Astrocyte (in vitro differentiated cells and primary cell): Measurements from ENCODE around the gene UGT1A6. TPM values are rescaled to one million over a fixed set of nuclear protein-coding genes. Genes with fewer than 3 reads are reported as not detected.

Source experiments
- DNase-seq: peaks from one replicate; pipeline ENCODE4 v3.0.0-alpha.2; 2010; ENCODE audit warnings: low read depth
- FAIRE-seq: peaks from 2 replicates; lab custom pipeline; 2011; peaks lifted over from hg19 to GRCh38; lab: Jason Lieb, UNC
- H2AFZ ChIP-seq: 2 replicates; pipeline ENCODE4 v1.6.0; 2012; ENCODE audit warnings: low read depth, low read length, inconsistent platforms
- H3K27ac ChIP-seq: 2 replicates; pipeline ENCODE4 v1.5.1; 2011; ENCODE audit warnings: low read depth, low read length, inconsistent platforms
- H3K27me3 ChIP-seq: 2 replicates; pipeline ENCODE4 v1.6.0; 2011; ENCODE audit warnings: low read length, inconsistent platforms; ENCODE audit not compliant: insufficient read depth
- H3K36me3 ChIP-seq: 2 replicates; pipeline ENCODE4 v1.5.1; 2011; ENCODE audit warnings: low read length, inconsistent platforms; ENCODE audit not compliant: insufficient read depth
- H3K4me1 ChIP-seq: 2 replicates; pipeline ENCODE4 v1.5.1; 2011; ENCODE audit warnings: low read length, inconsistent platforms; ENCODE audit not compliant: insufficient read depth
- H3K4me2 ChIP-seq: 2 replicates; pipeline ENCODE4 v1.6.0; 2012; ENCODE audit warnings: low read length, inconsistent platforms
- H3K4me3 ChIP-seq: 2 replicates; pipeline ENCODE4 v1.5.1; 2011; ENCODE audit warnings: low read depth, mild to moderate bottlenecking, low read length, inconsistent platforms; ENCODE audit not compliant: insufficient read depth
- H3K79me2 ChIP-seq: 2 replicates; pipeline ENCODE4 v1.6.0; 2012; ENCODE audit warnings: mild to moderate bottlenecking, low read length, inconsistent platforms; ENCODE audit not compliant: insufficient read depth
- H3K9ac ChIP-seq: 2 replicates; pipeline ENCODE4 v1.6.0; 2012; ENCODE audit warnings: mild to moderate bottlenecking, low read length, inconsistent platforms
- H3K9me3 ChIP-seq: 2 replicates; pipeline ENCODE4 v1.5.1; 2012; ENCODE audit warnings: low read depth, mild to moderate bottlenecking, low read length, inconsistent platforms; ENCODE audit not compliant: insufficient read depth
- H4K20me1 ChIP-seq: 2 replicates; pipeline ENCODE4 v1.6.0; 2012; ENCODE audit warnings: low read length, inconsistent platforms; ENCODE audit not compliant: insufficient read depth
- H3K27ac Mint-ChIP-seq: one replicate; pipeline ENCODE4 v1.8.0; 2021; ENCODE audit warnings: mild to moderate bottlenecking, mixed read lengths; ENCODE audit not compliant: unreplicated experiment
- H3K27me3 Mint-ChIP-seq: one replicate; pipeline ENCODE4 v1.8.0; 2021; ENCODE audit warnings: low read depth, mixed read lengths; ENCODE audit not compliant: unreplicated experiment
- H3K36me3 Mint-ChIP-seq: one replicate; pipeline ENCODE4 v1.8.0; 2021; ENCODE audit warnings: low read depth, mixed read lengths; ENCODE audit not compliant: unreplicated experiment
- H3K4me1 Mint-ChIP-seq: one replicate; pipeline ENCODE4 v1.8.0; 2021; ENCODE audit warnings: low read depth, mixed read lengths; ENCODE audit not compliant: unreplicated experiment
- H3K4me3 Mint-ChIP-seq: one replicate; pipeline ENCODE4 v1.8.0; 2021; ENCODE audit warnings: mild to moderate bottlenecking, moderate library complexity, mixed read lengths; ENCODE audit not compliant: unreplicated experiment
- H3K9me3 Mint-ChIP-seq: one replicate; pipeline ENCODE4 v1.8.0; 2021; ENCODE audit warnings: mild to moderate bottlenecking, mixed read lengths; ENCODE audit not compliant: unreplicated experiment
- EZH2 ChIP-seq: IDR thresholded peaks from 2 replicates; pipeline ENCODE4 v1.6.1; 2012; ENCODE audit warnings: mild to moderate bottlenecking, low read length, inconsistent platforms; ENCODE audit not compliant: insufficient read depth
- total RNA-seq: library from RNA; stranded (reverse); gene quantifications from 2 replicates; pipeline ENCODE4 v1.2.1, GENCODE V29; 2021
- TF ChIP-seq, protein P1 (sequence below): IDR thresholded peaks from 2 replicates; pipeline ENCODE4 v1.5.1; 2011; ENCODE audit warnings: low read depth, mild to moderate bottlenecking, inconsistent platforms, low read length, moderate library complexity; ENCODE audit not compliant: insufficient read depth

UGT1A6 gene
- total RNA-seq, 1 donor from 2014 or later, result not detected

DNA sequence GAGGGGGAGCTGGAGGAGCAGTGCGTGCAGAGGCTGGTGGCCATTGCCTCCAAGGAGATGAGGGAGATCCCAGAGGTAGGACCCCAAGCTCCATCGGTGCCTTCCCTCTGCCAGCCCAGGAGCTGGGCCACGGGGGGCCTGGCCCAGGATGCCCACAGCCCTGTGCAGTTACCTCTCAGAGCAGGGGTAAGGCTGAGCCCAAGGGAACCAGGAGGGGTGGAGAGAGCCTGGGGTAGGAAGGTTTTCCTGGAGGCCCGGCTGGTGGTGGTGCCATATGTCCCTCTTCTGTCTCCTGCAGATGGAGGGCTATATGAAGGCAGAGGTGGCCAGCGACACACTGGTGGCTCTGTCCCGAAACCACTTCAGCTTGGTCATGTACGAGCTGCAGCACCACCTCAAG is 96.9 kb downstream of the UGT1A6 start:
- H3K27me3 ChIP-seq, result no peaks in the 10 kb centered on the region
- H4K20me1 ChIP-seq, result no peaks in the 10 kb centered on the region
- H3K4me3 ChIP-seq, result no peak overlapping the region
- DNase-seq (no peak), FAIRE-seq (no peak)
- H3K9ac ChIP-seq, result no peak overlapping the region
- no peaks in the 10 kb centered on the region for H3K4me1 Mint-ChIP-seq
- no peak overlapping the region for H2AFZ ChIP-seq
- peaks cover 24% of the 10 kb centered on the region for H3K27me3 Mint-ChIP-seq
- H3K79me2 ChIP-seq, result no peaks in the 10 kb centered on the region
- H3K4me1 ChIP-seq, result no peaks in the 10 kb centered on the region
- H3K36me3 ChIP-seq, result no peaks in the 10 kb centered on the region
- no peak overlapping the region for H3K4me2 ChIP-seq
- no peak overlapping the region for H3K4me3 Mint-ChIP-seq
- no peak for TF ChIP-seq EZH2
- TF ChIP-seq, protein P1, sequence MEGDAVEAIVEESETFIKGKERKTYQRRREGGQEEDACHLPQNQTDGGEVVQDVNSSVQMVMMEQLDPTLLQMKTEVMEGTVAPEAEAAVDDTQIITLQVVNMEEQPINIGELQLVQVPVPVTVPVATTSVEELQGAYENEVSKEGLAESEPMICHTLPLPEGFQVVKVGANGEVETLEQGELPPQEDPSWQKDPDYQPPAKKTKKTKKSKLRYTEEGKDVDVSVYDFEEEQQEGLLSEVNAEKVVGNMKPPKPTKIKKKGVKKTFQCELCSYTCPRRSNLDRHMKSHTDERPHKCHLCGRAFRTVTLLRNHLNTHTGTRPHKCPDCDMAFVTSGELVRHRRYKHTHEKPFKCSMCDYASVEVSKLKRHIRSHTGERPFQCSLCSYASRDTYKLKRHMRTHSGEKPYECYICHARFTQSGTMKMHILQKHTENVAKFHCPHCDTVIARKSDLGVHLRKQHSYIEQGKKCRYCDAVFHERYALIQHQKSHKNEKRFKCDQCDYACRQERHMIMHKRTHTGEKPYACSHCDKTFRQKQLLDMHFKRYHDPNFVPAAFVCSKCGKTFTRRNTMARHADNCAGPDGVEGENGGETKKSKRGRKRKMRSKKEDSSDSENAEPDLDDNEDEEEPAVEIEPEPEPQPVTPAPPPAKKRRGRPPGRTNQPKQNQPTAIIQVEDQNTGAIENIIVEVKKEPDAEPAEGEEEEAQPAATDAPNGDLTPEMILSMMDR, result no peak
- H3K36me3 Mint-ChIP-seq, result no peaks in the 10 kb centered on the region
- H3K27ac Mint-ChIP-seq, result no peak overlapping the region
- H3K9me3 ChIP-seq, result peaks cover 3% of the 10 kb centered on the region
- H3K27ac ChIP-seq, result no peak overlapping the region
- peaks cover 12% of the 10 kb centered on the region for H3K9me3 Mint-ChIP-seq

DNA sequence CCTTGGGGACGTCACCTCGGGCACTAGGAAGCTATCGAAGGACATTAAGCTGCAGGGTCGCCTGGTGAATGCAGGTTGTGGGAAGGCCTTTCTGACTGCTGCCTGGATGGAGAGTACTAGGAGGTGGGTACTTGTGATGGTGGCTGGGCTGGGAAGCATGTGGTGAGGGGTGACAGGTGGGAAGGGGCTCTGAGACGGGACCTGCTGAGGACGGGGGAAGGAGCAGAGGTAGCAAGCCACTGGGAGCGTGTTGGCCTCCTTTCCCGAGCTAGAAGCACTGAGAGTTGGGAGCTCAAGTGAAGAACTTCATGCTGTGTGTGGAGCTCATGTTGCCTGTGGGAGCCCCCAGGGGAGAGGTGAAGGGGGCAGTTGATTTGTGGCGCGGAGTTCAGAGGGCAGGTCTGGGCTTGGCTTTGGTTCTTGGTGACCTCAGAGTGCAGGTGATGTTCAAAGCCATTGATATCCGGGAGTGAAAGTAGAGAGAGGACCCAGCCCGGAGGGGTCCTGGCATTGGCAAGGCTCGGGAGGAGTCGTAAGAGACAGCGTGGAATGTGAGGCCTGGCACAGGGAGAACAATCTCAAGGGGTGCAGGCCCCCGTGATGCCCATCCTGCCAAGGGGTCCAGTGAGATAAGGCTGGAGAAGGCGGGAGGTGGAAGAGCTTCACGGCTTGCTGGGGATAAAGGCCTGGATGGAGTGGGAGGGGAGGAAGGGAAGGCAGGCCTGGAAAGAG is 98.6 kb downstream of the UGT1A6 start:
- H3K4me2 ChIP-seq, result no peak overlapping the region
- no peak overlapping the region for H3K4me3 ChIP-seq
- DNase-seq (no peak), FAIRE-seq (no peak)
- Mint-ChIP-seq H3K4me1 (no peaks in the 10 kb centered on the region), H3K27ac (no peak overlapping the region), H3K36me3 (no peaks in the 10 kb centered on the region), H3K4me3 (no peak overlapping the region), H3K27me3 (peaks cover 29% of the 10 kb centered on the region), H3K9me3 (peaks cover 7% of the 10 kb centered on the region)
- no peaks in the 10 kb centered on the region for H3K36me3 ChIP-seq
- peaks cover 3% of the 10 kb centered on the region for H3K9me3 ChIP-seq
- no peaks in the 10 kb centered on the region for H3K27me3 ChIP-seq
- TF ChIP-seq, protein P1, result no peak
- TF ChIP-seq EZH2, result no peak
- H3K79me2 ChIP-seq, result no peaks in the 10 kb centered on the region
- H2AFZ ChIP-seq, result no peak overlapping the region
- H3K9ac ChIP-seq, result no peak overlapping the region
- H4K20me1 ChIP-seq, result no peaks in the 10 kb centered on the region
- no peaks in the 10 kb centered on the region for H3K4me1 ChIP-seq
- H3K27ac ChIP-seq, result no peak overlapping the region

DNA sequence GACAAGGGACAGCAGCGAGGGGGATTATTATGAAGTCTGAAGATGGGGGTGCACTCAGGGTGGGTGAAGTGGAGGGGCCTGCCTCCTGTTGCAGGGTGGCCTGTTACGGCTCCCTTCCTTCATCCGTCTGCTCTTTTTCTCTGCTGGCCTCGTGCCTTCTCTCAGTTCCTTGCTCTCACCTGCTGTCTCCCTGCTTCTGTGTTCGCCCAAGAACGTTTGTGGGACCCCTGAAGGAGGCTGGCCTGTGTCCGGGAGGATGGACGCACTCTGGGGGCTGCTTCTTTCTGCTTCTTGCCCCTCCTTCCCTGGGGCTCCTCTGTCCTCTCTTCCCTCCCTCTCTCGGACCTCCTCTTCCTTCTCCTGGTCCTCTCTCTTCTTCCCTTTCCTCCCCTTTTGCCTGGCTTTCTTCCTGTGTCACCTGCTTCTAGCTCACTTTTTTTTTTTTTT is 99.2 kb downstream of the UGT1A6 start:
- Histone ChIP-seq H3K4me1 (no peaks in the 10 kb centered on the region), H3K79me2 (no peaks in the 10 kb centered on the region), H3K27me3 (no peaks in the 10 kb centered on the region), H3K9ac (no peak overlapping the region), H3K9me3 (peaks cover 3% of the 10 kb centered on the region), H3K4me3 (no peak overlapping the region), H3K36me3 (no peaks in the 10 kb centered on the region), H3K4me2 (no peak overlapping the region), H4K20me1 (no peaks in the 10 kb centered on the region), H2AFZ (no peak overlapping the region), H3K27ac (no peak overlapping the region)
- H3K36me3 Mint-ChIP-seq, result no peaks in the 10 kb centered on the region
- no peak for FAIRE-seq
- no peak overlapping the region for H3K27ac Mint-ChIP-seq
- H3K4me1 Mint-ChIP-seq, result no peaks in the 10 kb centered on the region
- no peak for DNase-seq
- TF ChIP-seq, protein P1, result no peak
- TF ChIP-seq EZH2, result no peak
- H3K4me3 Mint-ChIP-seq, result no peak overlapping the region
- H3K9me3 Mint-ChIP-seq, result peaks cover 6% of the 10 kb centered on the region
- H3K27me3 Mint-ChIP-seq, result peaks cover 29% of the 10 kb centered on the region
